GM12878 (cell line): ENCODE measurements around the gene RBM12. TPM values are rescaled to one million over a fixed set of nuclear protein-coding genes. Genes with fewer than 3 reads are reported as not detected.
"Not testable (repeated sequence)": the region's sequence is repeated elsewhere in the genome, so short reads cannot be mapped to it uniquely, and the experiment has no call there.

ENCODE experiments used
- ATAC-seq: fragments of 200-7000 bp; cut with Tn5 transposase; 3 replicates; pipeline ENCODE4 v1.9.1; 2020; ENCODE audit warnings: mild to moderate bottlenecking, moderate library complexity
- BruUV-seq: library from RNA; stranded (reverse); fragments of 400-500 nt; replicated peaks from 2 replicates; lab custom pipeline; 2021; lab: Mats Ljungman, UMichigan
- CTCF ChIA-PET: fragments of 300-600 bp; sonication (Branson Sonifier 250); formaldehyde crosslinking; extraction: SDS; loops from one replicate; lab custom pipeline; 2021; ENCODE audit warnings: inconsistent platforms; lab: Yijun Ruan, JAX
- POLR2A ChIA-PET: fragments of 350-600 bp; formaldehyde crosslinking; extraction: SDS; loops from one replicate; lab custom pipeline; 2021; ENCODE audit warnings: inconsistent platforms; lab: Charles Lee
- RAD21 ChIA-PET: fragments of 300-600 bp; sonication (Branson Sonifier 250); formaldehyde crosslinking; loops from one replicate; lab custom pipeline; 2023; ENCODE audit warnings: antibody characterized with exemption; ENCODE audit not compliant: unreplicated experiment; lab: Charles Lee
- SMC1A ChIA-PET: fragments of 300-600 bp; sonication (Branson Sonifier 250); formaldehyde crosslinking; loops from one replicate; lab custom pipeline; 2023; ENCODE audit not compliant: unreplicated experiment, uncharacterized antibody; lab: Charles Lee
- DNase-seq: peaks from one replicate; pipeline ENCODE4 v3.0.0-alpha.2; 2011; ENCODE audit warnings: low read depth, low spot score
- FAIRE-seq: peaks from 3 replicates; lab custom pipeline; 2011; peaks lifted over from hg19 to GRCh38; lab: Jason Lieb, UNC
- H2AFZ ChIP-seq: 2 replicates; pipeline ENCODE4 v1.6.0; 2011; ENCODE audit warnings: low read depth, low read length, control low read depth; ENCODE audit not compliant: control insufficient read depth
- H3K27ac ChIP-seq: 2 replicates; pipeline ENCODE4 v1.5.1; 2011; ENCODE audit warnings: control low read depth; ENCODE audit not compliant: control insufficient read depth, insufficient read depth
- H3K27me3 ChIP-seq, 2 experiments: replicated peaks in 1 of 2; 2 replicates each; pipeline versions ENCODE4 v1.6.0 to v1.6.1; 2011; ENCODE audit warnings: low read length in 1 of 2; ENCODE audit not compliant: control insufficient read depth in 2 of 2, insufficient read depth in 2 of 2
- H3K36me3 ChIP-seq, 2 experiments: 2 replicates each; pipeline ENCODE4 v1.5.1; 2011; ENCODE audit warnings: low read length in 1 of 2; ENCODE audit not compliant: control insufficient read depth in 2 of 2, insufficient read depth in 2 of 2
- H3K4me1 ChIP-seq: 2 replicates; pipeline ENCODE4 v1.6.1; 2011; ENCODE audit warnings: mild to moderate bottlenecking, low read length, moderate library complexity, mixed read lengths; ENCODE audit not compliant: control insufficient read depth, insufficient read depth
- H3K4me2 ChIP-seq: 2 replicates; pipeline ENCODE4 v1.6.0; 2011; ENCODE audit warnings: control low read depth; ENCODE audit not compliant: control insufficient read depth, insufficient read depth
- H3K4me3 ChIP-seq: fragments of 200-600 bp; sonication (generic); 2 replicates; pipeline ENCODE4 v1.5.1; 2016
- H3K79me2 ChIP-seq: 2 replicates; pipeline ENCODE4 v1.6.0; 2011; ENCODE audit warnings: low read length; ENCODE audit not compliant: control insufficient read depth, insufficient read depth
- H3K9ac ChIP-seq: 2 replicates; pipeline ENCODE4 v1.8.0; 2011; ENCODE audit warnings: low read length, control low read depth, mixed read lengths; ENCODE audit not compliant: control insufficient read depth, insufficient read depth
- H3K9me3 ChIP-seq: replicated peaks from 3 replicates; pipeline ENCODE4 v1.5.1; 2011; ENCODE audit warnings: mild to moderate bottlenecking, low read length; ENCODE audit not compliant: control insufficient read depth, insufficient read depth
- H4K20me1 ChIP-seq: 2 replicates; pipeline ENCODE4 v1.6.0; 2011; ENCODE audit not compliant: control insufficient read depth, insufficient read depth
- IRF3 ChIP-seq: fragments of 450-650 bp; IDR thresholded peaks from 2 replicates; pipeline ENCODE4 v1.6.1; 2014; ENCODE audit warnings: mild to moderate bottlenecking
- POLR2AphosphoS5 ChIP-seq: IDR thresholded peaks from 2 replicates; pipeline ENCODE4 v1.6.1; 2011; ENCODE audit warnings: mild to moderate bottlenecking, low read length, inconsistent platforms
- WGBS: methylation state at CpG from one replicate; pipeline ENCODE4 v1.1.6; 2016; ENCODE audit warnings: low lambda C conversion rate; ENCODE audit not compliant: insufficient replicate concordance, insufficient coverage; ENCODE audit errors: missing lambda C conversion rate; 5-methylcytosine and 5-hydroxymethylcytosine counted together
- in situ Hi-C: fragments of 300-500 bp; cut with MboI; formaldehyde crosslinking; loops from 9 replicates; pipeline ENCODE4 v1.14.3; 2018; ENCODE audit warnings: mixed read lengths
- intact Hi-C: fragments of 100-400 bp; cut with micrococcal nuclease; formaldehyde crosslinking; loops from one replicate; pipeline ENCODE4 v1.14.2; 2022; ENCODE audit not compliant: unreplicated experiment
- polyA plus RNA-seq, 11 experiments: library from polyadenylated mRNA; depleted of rRNA in 4 of 11; unstranded in 6 of 11; stranded (reverse) in 5 of 11; fragments of >200 nt; fragmentation: Nextera tagmentation in 4 of 11; fragmentation: Illumina TruSeq in 1 of 11; extraction: Ambion mirVana in 4 of 11; extraction: Trizol in 1 of 11; gene quantifications; 1 replicate in 1 of 11; 2 replicates in 10 of 11; pipeline versions ENCODE4 v1.2.1 to v1.2.3, GENCODE V29; 2011 to 2016; ENCODE audit warnings: inconsistent platforms in 2 of 11, missing spikeins in 2 of 11, low read depth in 1 of 11
- total RNA-seq, 4 experiments: library from RNA; depleted of rRNA in 3 of 4; stranded (reverse); fragments of >200 nt in 3 of 4; fragmentation: Illumina TruSeq in 1 of 4; extraction: Trizol in 1 of 4; gene quantifications; 2 replicates each; pipeline versions ENCODE4 v1.2.1 to v1.2.3, GENCODE V29; 2013 to 2021

The RBM12 gene
- total and polyA plus RNA-seq, 10 of the 15 experiments (the other 5 are each of a cell fraction or from before 2014, with no cell fraction given), result 4.7 to 153 (median 58.5) TPM

DNA sequence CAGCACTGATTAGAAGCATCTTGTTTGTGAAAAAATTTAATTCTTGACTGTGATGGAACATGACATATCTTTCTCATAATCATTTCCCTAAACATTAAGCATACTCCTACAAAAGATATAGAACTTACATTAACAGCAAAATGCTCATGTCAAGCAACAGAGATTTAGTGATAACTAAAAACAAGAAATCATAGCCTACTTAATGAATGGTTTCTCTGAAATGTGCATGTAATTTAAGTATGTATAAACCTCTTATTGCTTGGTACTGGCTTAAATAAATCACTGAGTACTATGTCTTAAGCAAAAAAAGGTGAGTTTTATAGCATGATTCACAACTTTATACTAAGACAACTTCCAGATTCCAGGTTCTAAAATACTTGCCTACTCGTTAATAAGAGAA, 43.8 kb upstream of the RBM12 start:
- WGBS, result 54% methylated on average over 1 of the region's 1 CpG
- in situ Hi-C loops (no loop called here), intact Hi-C loops (no loop called here)
- ChIA-PET RAD21 (interaction anchor here (1.1 kb wide), 1 partner anchor 34 kb away, joined by 3 read pairs; the partner anchor contains the start of gene RBM39), CTCF (no interaction called here), POLR2A (interaction anchor here (1.6 kb wide), 1 partner anchor 11 kb away, joined by 5 read pairs; no protein-coding TSS in a partner anchor), SMC1A (interaction anchor here (0.8 to 1.1 kb wide), 2 partner anchors 18 to 22 kb away, joined by 3 read pairs; no protein-coding TSS in a partner anchor)
- BruUV-seq, result TSS peak; percentile 5
- peaks cover 13% of the 10 kb centered on the region for H4K20me1 ChIP-seq
- H3K4me3 ChIP-seq, result no peak overlapping the region
- H3K4me2 ChIP-seq, result no peak overlapping the region
- peaks cover 24% of the 10 kb centered on the region for H3K79me2 ChIP-seq
- ATAC-seq (no peak), FAIRE-seq (no peak), DNase-seq (no peak)
- H3K27ac ChIP-seq, result no peak overlapping the region
- H3K27me3 ChIP-seq, result no peaks in the 10 kb centered on the region
- H3K4me1 ChIP-seq, result peaks cover 13% of the 10 kb centered on the region
- peaks cover 14 to 54% of the 10 kb centered on the region in 2 experiments for H3K36me3 ChIP-seq
- no peak overlapping the region for H2AFZ ChIP-seq
- no peak overlapping the region for H3K9ac ChIP-seq
- TF ChIP-seq IRF3, result no peak
- no peaks in the 10 kb centered on the region for H3K9me3 ChIP-seq

DNA sequence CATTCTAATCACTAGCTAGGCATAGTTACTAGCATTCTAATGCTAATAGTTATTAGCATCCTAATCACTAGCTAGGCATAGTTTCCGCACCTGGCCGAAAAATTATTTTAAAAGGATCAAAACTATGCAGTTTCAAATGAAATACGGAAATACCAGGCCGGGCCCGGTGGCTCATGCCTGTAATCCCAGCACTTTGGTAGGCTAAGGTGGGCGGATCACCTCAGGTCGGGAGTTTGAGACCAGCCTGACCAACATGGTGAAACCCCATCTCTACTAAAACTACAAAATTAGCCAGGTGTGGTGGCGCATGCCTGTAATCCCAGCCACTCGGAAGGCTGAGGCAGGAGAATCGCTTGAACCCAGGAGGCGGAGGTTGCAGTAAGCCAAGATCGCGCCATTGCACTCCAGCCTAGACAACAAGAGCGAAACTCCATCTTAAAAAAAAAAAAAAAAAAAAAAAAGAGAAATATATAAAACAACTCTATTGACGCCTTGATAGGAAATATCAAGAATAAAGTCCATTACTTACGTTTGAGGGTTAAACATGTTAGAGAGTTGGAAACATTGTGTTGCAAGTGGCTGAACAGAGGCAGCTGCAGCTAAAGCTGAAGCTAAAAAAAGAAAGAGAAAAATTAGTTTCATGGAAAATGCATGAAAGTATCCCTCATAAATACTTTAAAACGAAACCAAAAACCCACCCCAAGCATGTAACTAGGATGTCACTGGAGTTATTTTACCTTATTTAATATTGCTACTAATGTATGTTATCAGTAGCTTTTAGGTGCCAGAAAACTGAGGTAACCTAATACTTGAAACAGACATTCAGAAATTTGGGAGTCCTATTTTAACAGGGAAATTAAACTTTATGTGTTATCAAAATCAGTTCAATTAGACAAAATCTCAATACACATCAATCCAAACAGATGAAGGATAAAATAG, 42.2 kb upstream of the RBM12 start:
- Histone ChIP-seq H3K79me2 (peaks cover 21% of the 10 kb centered on the region), H3K36me3 (peaks cover 7 to 56% of the 10 kb centered on the region in 2 experiments)
- H2AFZ ChIP-seq, DNase-seq, H3K4me1 ChIP-seq, intact Hi-C loops, H3K9ac ChIP-seq, H3K27ac ChIP-seq, H3K4me2 ChIP-seq, BruUV-seq, FAIRE-seq, H3K27me3 ChIP-seq, ATAC-seq, H3K9me3 ChIP-seq, in situ Hi-C loops, H3K4me3 ChIP-seq, H4K20me1 ChIP-seq: not testable (repeated sequence)
- ChIA-PET POLR2A (interaction anchor here (0.7 to 1.6 kb wide), 4 partner anchors 12 to 461 kb away, joined by 4 to 5 read pairs (median 4); no protein-coding TSS in a partner anchor), SMC1A (interaction anchor here (2.2 kb wide), 1 partner anchor 12 kb away, joined by 6 read pairs; no protein-coding TSS in a partner anchor), RAD21 (interaction anchor here (0.8 kb wide), 1 partner anchor 36 kb away, joined by 3 read pairs; no protein-coding TSS in a partner anchor), CTCF (interaction anchor here (0.6 to 1.4 kb wide), 3 partner anchors 12 to 1376 kb away, joined by 3 to 4 read pairs (median 3); no protein-coding TSS in a partner anchor)
- TF ChIP-seq POLR2AphosphoS5, result 0 out of 2 replicates have a peak, but pooled peaks have one; percentile 27
- WGBS, result 95% methylated on average over 13 of the region's 17 CpGs

DNA sequence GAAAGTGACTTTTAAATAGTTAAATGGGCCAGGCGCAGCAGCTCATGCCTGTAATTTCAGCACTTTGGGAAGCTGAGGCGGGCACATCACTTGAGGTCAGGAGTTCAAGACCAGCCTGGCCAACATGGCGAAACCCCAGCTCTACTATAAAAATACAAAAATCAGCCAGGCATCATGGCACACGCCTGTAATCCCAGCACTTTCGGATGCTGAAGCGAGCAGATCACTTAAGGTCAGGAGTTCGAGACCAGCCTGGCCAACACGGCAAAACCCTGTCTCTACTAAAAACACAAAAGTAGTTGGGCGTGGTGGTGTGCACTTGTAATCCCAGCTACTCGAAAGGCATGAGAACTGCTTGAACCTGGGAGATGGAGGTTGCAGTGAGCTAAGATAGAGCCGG, 41.2 kb upstream of the RBM12 start:
- H3K4me2 ChIP-seq, H4K20me1 ChIP-seq, BruUV-seq, ATAC-seq, H3K9ac ChIP-seq, in situ Hi-C loops, RAD21 ChIA-PET, H3K27me3 ChIP-seq, intact Hi-C loops, H3K4me3 ChIP-seq, DNase-seq, H2AFZ ChIP-seq, H3K9me3 ChIP-seq, H3K27ac ChIP-seq, FAIRE-seq, H3K4me1 ChIP-seq: not testable (repeated sequence)
- H3K36me3 ChIP-seq, result peaks cover 9 to 58% of the 10 kb centered on the region in 2 experiments
- SMC1A ChIA-PET, result interaction anchor here (2.0 to 2.2 kb wide), 2 partner anchors 13 to 24 kb away, joined by 6 to 8 read pairs; no protein-coding TSS in a partner anchor
- H3K79me2 ChIP-seq, result peaks cover 14% of the 10 kb centered on the region
- POLR2A ChIA-PET, result interaction anchor here (1.2 kb wide), 1 partner anchor 13 kb away, joined by 4 read pairs; no protein-coding TSS in a partner anchor
- WGBS, result 98% methylated on average over 11 of the region's 11 CpGs
- CTCF ChIA-PET, result interaction anchor here (0.6 to 1.4 kb wide), 2 partner anchors 13 to 1377 kb away, joined by 3 to 4 read pairs; no protein-coding TSS in a partner anchor
